Measurements from ENCODE around the gene THOP1.

DNA sequence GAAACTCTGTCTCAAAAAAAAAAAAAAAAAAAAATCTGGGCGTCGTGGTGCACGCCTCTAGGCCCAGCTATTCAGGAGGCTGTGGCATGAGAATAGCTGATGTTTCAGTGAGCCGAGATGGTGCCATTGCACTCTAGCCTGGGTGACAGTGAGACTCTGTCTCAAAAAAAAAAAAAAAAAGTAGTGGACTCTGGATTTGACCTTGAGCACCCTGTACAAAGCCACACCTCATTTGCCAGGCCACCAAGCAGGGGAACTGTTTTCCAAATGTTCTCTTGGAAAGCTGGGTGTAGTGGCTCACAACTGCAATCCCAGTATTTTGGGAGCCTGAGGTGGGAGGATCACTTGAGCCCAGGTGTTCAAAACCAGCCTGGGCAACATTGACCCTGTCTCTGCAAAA is 52.1 kb downstream of the THOP1 start:
- TF ChIP-seq CTCF (IDR thresholded peaks at IDR 0.05) (no peak), POLR2A (IDR thresholded peaks at IDR 0.05) (no peak)

All from adrenal gland (tissue), 5 donors.